8988T (cell line): Measurements from ENCODE around the gene MELTF.

Experiments used
- DNase-seq: peaks from one replicate; pipeline ENCODE4 v3.0.0; 2011

Gene MELTF

DNA sequence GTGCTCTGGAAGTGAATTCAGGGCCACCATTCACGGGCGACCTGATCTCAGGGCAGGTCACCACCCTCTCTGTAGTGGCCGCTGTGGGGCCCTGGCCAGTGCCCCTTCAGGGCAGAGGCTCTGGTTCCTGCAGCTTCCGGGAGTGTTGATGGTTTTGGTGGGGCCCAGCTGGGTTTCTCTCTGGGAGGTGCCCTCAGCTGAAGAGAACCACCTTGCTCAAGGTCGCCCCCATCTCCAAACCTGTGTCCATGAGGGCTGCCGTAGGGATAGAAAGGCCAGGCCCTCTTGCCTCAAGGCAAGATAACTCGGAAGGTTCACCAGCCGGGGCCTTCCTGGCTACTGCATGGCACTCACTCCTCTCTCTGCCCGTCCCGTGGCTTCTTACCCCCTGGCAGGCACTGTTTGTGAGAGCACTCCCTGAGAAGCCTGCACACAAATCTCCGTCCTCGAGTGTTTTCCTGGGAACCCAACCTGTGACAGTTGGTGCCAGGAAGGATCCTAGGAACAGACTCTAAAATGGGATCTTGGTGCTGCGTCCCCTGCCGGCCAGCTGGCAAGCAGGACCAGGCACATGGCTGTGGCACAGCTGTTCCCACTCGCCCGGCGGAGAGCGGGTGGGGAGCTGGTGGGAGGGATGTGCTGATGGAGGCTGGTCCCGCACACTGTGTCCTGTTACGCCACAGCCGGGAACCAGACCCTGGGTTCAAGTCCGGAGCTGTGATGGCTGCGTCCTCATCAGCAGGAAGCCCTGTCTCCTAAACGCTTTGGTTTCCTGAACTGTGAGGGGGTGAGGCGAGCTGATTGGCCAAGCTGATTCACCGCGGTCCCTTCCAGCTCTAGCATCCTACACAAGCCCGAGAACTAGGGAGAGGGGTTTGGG lies 37.8 kb downstream of the MELTF start:
- DNase-seq, result no peak

DNA sequence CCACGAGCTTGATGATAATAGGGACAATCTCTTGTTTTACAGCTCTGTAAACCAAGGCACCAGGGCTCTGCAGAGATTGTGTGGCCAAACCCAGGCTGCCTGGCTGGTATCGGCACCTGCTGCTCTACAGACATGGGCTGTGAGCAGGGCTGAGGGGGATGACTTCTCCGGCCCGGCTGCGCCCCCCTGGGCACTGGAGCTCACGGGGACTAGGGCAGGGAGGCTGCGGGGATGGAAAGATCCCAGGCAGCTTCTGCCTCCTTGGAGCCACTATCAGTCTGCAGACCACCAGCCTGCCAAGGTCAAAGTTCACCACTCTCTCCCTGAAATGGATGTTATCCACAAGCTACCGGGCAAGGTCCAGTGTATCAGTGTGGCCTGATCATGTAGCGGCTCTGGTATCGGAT lies 39.0 kb downstream of the MELTF start:
- DNase-seq, result no peak

DNA sequence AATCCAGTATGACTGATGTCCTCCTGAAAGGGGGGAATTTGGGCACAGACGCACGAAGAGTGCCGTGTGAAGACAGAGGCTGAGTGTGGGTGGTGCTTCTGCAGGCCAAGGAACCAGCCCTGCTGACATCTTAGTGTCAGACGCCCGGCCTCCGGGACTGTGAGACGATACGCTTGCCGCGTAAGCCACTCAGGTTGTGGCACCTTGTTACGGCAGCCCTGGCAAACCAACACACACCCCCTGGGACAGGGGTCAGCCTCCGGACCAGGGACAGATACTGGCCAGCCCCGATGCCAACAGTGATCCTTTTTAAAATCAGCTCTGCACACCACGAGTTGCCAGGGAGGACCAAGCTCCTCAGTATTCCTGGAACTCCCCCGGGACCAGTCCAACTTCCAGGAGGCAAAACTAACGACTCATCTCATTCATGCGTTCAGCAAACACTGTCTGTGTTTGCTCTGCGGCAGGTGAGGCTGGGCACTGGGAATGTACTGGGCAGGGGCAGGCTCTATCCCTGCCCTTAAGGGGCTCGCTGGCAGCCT lies 39.8 kb downstream of the MELTF start:
- no peak for DNase-seq

DNA sequence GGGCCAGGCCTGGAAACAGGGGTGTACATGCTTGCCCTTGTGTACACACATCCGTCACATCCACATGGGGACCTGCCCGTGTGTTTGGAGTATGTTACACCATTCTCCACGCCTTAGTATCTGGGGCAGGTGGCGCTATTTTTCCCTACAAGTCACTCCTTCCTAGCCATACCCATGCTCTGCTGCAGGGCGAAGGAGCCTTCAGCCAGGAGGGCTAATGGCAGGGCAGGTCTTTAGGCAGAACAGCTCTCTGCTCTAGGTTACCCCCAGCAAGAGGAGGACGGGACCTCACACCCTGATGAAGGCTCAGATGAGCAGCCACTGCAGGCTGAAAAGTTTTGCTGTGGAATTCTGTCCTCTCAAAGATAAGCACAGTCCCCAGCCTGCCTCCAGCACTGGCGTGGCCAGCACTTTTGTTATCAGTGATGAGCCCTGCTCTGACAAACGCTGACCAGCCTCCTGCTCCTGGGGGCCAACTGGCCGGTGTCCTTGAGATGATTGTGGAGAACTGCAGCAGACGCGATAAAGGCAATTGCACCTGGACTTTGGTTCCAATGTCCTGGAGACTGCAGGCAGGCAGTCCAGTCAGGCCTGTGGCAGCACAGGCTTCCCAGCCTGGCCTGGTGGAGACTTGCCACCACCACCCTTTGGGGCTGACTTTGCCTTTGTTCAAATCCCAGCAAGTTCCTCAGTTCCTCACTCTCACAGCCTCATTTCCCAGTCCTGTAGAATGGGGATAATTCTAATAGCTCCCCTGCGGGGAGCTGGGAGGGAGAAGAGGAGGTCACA lies 41.2 kb downstream of the MELTF start:
- peak; percentile 79 for DNase-seq

DNA sequence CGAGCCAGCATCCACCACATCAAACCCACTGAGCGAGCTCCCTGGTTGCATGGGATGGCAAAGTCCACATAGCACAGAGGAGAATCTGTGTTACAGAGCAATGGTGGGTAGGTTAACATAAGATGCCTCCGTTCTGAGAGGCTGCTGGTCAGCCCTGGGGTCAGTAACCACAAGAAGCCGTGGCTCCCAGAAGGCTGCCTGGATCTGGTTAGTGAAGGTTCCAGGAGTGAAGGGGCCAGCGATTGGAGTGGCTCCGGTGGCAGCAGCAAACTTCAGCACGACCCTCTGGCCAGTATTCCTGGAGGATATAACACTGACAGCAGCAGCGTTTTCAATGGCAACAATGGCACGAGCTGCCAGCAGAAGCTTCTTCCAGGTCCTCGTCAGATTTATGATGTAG lies 42.6 kb downstream of the MELTF start:
- no peak for DNase-seq

DNA sequence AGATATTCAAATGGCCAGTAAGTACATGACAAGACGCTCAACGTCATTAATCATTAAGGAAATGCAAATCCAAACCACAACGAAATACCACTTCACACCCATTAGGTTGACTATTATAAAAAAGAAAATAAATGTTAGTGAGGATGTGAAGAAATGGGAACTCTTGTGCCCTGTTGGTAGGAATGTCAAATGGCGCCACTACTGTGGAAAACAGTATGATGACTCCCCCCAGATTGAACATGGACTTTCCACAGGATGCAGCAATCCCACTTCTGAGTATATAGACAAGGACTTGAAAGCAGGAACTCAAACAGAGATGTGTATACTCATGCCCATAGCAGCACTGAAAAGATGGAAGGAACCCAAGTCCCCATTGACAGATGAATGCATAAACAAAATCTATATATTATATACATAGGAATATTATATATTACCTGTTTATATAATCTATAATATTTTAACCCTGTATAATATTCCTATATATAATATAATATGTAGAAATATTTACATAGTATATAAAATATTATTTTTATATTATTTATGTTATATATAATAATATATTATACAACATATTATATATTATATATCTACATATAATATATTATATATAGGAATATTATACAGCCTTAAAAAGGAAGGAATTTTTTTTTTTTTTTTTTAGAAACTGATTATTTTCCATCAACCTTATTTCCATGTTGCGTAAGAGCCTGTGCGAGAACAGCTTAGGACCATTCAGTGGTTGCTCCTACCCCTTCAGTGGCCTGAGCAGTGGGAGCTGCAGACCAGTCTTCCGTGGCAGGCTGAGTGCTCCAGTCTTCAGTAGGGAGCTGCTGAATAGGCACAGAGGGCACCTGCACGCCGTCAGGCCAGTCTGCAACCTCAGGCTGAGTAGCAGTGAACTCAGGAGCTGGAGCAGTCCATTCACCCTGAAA lies 43.4 kb downstream of the MELTF start:
- no peak for DNase-seq

DNA sequence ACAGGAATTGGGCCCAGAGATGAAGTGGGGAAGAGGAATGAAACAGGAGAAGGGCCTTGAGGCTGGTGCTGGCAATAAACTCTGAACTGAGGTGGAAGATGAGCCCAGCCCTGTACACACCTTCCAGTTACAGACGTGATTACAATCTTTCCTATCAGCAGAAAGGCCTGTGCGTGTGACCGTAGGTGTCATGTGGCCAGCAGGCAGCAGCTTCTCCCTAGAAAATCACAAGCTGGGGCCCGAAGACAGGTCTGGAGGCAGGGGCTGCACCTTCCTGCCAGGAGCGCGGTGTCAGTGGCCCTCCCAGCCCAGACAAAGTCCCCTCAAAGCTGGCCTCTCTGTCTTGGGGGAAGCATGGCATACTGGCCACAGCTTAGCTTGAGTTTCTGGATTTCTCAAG lies 44.3 kb downstream of the MELTF start:
- no peak for DNase-seq

DNA sequence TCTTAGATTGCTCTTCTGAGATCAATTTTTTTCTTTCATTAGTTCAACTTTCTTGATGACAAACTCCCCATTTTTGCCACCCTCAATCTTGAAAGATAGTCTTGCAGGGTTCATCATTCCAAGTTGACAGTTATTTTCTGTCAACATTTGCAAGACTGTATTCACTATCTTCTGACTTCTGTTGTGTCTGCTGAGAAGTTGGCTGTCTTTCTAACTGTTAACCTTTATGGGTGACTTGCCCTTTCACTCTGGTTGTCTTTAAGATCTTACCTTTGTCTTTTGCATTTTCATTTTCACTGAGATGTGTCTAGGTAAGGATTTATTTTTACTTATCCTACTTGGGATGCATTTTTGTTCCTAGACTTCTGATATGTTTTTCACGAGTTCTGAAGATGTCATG lies 46.4 kb downstream of the MELTF start:
- DNase-seq, result no peak

DNA sequence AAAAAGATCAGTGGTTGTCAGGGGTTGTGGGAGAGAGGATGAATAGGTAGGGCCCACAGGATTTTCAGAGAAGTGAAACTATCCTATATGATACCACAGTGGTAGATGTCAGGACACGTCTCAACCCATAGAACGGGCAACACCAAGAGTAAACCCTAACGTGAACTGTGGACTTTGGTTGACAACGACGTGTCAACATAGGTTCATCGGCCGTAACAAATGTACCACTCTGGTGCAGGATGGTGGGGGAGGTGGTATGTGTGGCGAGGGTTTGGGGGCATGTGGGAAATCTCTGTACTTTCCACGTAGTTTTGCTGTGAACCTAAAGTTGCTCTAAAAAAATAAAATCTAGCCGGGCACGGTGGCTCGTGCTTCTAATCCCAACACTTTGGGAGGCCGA lies 48.0 kb downstream of the MELTF start:
- no peak for DNase-seq

DNA sequence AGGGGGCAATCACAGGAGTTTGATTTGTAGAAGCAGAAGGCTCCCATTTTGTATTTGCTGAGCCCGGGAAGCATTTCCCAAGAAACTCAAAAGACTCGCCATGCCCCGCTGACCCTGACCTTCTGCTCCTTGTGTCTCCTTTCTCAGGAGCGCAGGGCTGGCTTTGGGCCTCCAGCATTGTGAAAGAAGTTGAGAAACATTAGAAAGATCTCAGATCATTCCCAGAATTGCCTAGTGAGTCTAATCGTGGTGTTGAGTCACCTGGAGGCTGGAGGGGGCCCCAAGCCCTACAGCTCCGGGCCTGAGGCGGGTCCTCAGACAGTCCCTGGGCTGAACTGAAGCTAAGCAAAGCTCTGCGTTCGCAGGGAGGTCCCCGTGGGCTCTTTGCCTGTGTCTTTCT lies 50.1 kb downstream of the MELTF start:
- DNase-seq, result no peak

DNA sequence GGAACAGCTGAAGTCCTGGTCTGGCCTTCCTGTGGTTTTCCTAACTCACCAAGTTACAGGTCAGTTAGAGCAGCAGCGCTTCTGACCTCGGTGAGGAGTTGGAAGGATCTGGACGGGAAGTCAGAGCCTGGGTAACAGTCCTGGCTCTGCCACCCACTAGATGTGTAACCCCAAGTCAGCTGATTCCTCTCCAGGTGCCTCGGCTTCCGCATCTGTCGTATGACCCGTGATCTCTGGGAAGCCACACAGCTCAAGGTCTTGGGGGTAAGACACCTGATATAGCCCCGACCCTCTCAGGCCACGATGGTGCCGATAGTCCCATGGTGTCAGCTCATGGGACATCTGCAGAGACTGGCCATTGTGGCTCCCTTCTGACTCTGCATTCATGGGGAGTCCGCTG lies 52.7 kb downstream of the MELTF start:
- no peak for DNase-seq

DNA sequence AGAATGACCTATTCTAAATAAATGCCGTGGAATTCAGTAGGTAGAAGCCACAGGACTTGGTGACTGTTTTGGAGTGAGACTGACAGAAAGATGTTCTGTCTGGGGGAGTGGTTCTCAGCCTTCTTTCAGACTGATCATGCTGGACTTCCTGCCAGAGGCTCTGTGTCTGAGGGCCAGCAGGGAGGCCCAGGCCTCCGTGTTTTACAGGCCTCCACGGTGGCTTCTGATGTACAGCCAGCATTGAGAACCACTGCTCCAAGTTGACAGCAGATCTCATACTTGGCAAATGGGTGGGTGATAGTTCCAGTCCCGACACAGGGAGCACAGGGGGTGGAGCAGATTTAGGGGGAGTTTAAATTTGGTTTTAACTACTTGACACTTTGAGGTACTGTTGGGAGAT lies 54.3 kb downstream of the MELTF start:
- DNase-seq, result no peak

DNA sequence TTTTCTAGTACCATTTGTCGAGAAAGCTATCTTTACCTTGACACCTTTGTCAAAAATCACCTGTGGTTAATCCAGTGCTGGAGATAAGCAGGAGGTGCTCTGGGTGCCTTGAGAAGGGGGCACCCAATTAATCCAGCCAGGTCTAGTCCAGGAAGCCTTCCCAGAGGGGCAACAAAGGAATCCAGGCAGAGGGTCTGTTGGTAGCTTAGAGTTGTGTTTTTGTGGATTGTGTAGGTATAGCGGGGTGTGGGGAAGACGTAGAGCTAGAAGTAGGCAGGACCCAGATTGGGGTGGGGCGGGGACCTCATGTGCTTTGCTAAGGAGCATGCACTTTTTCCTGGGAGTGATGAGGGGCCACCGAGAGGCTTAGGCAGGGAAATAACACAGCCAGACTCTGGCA lies 55.0 kb downstream of the MELTF start:
- no peak for DNase-seq

DNA sequence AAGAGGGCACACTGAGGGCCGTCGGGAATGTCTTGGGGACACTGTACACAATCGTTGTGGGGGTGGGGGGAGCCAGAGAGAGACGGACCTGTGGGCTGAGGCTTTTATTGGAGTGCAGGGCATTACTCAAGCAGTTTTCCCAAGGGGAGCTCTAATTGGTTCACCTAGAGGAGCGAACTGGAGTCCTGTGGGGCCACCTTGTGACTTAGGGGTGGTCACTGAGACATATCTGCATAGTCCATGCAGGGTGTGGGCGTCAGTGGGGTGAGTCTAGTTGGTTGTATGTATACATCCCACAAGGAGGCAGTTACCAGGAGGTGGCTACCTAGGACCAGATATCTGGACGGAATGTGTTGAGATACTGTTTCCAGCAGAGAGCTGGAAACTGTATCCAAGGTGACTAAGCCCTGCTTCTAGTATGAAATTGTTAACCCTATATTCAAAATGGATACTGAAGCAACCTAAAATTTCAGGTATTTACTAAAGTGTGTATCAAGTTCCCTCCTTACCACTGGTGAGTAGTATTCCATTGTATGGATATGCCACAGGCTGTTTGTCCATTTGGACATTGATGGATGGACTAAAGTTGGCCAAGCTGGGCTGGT lies 58.4 kb downstream of the MELTF start:
- no peak for DNase-seq

DNA sequence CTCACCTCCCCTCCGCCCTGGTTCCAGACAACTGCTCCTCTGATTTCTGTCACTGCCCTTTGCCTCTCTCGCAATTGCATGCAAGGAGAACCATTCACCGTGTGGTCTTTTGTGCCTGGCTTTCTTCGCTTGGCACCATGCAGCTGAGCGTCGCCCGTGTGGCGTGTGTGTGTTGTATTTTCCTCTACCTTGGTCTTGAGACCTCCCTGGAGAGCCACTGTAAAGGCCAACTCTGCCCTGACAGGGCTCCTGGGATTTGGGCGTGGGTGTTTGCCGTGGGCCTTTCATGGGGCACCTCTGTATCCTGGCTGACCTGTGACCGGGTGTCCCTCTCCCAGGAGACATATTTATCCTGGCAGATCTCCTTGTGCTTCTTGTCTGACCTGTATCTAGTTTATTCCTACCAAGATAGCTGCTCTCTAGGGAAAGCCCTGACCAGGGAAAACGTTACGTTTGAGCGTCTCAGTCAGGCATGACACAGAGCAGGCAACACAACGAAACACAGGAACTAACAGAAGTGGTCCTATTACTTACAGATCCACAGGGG lies 59.0 kb downstream of the MELTF start:
- DNase-seq, result no peak

DNA sequence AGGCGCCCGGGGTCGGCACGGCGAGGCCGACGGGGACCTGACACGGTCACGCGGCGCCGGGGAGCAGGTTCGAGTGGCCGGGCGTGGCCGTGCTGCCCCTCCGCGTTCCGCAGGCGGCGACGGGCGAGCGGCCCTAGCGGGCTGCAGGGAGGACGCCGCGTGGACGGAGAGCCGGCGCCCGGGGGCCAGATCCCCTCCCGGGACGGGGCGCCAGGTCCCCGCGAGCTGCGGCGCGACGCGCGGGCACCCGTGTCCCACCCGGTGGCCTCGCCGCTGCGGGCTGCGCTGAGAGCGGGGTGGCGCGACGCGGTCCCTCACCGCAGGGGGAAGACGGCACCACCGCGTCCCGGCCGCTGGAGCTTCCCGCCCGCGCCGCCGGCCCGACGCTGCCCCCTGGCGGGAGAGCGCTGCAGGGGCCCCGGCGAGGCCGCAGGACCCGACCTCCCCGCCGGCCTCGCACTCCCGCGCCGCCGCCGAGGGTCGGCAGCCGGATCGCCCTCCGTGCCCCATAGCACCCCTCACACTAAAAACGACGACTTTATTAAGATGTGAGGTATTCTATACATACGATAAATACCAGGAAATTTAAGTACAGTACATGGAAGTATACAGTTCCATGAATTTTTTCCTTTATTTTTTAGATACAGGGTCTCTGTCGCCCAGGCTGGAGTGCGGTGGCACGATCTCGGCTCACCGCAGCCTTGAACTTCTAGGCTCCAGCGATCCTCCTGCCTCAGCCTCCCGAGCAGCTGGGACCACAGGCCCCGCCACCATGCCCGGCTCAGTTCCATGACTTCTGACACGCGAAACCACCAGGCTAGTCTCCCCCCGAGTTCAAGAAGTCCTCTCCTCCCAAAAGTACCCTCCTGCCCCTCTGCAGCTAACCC lies 59.7 kb downstream of the MELTF start:
- peak; percentile 94 for DNase-seq

DNA sequence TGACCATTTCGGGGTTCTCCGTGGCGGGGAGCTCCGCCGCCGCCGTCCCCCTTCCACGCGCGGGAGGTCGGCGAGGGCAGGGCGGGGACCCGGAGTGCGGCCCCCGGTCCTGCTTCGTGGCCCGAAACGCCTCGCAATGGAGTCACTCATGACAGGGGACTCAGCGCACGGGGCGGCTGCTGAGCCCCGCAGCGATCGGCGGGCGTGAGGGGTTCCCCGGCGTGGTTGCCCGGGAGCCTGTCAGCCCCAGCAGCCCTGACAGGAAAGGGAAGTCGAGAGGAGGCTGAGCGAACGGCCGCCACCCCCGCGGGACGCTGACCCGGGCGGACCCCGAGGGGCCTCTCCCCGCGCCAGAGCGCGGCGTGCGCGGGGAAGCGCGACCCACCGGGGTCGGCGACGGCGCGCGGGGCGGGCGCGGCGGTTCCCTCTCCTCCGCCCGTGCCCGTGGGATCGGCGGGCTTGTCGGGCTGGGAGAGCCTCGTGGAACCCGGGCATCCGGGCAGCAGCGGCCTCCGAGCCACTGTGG lies 60.4 kb downstream of the MELTF start:
- peak; percentile 63 for DNase-seq

DNA sequence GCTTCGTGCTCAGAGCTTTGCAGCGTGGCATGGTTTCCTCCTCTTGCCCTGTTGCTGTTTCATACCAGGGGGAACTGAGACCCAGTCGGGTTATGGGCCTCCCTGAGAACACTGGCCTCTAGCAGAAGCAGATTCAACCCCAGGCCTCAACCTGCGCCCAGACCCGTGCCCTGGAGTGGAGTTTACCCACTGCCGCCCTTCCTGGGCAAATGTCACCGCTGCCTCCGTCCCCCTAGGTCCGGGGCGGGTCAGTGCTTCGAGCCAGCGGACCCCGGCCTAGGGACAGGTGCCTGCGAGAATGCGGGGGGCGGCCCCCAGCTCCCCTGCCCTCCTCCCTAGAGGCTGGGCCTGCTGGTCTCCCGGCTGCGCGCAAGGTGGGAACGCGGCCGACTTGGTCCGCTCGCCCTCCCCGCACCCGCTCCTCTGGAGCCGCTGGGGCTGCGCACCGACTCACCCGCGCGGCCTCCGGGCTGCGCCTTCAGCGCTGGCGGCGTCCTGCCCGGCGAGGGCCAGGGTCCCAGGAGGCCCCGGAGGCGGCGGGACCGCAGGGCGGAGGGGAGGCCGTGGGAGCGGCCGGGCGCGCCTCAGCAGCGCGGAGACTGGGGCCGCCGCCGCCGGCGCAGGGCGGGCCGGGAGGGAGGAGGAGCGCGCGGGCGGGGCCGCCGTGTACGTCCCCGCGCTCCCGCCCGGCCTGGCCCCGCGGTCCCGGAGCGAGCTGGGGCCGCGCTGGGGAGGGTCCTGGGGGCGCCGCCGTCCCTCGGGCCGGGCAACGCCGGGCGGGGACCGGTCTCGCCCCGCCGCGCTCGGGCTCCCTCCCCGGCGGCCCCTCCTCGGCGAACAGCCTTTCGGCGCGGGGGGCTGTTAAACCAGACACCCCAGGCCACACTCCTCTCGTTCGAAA lies 61.1 kb downstream of the MELTF start, which contains the start of gene PIGZ:
Gene PIGZ (minus strand): TSS at position 601 of the 901 bp plus-strand sequence. CDS start 16,802 bp downstream, outside the sequence.
- peak; percentile 65 for DNase-seq
